Middle frontal gyrus (tissue), 1 donor: ENCODE data around the gene GOLGA1.
"Not testable (repeated sequence)": the region's sequence is repeated elsewhere in the genome, so short reads cannot be mapped to it uniquely, and the experiment has no call there.

Source experiments
- DNase-seq: peaks from one replicate; pipeline ENCODE4 v3.0.0-alpha.2; 2015; ENCODE audit warnings: low spot score; ENCODE audit errors: extremely low spot score

The GOLGA1 gene

GRCh38 chr9:124858330-124859046, 82.4 kb downstream of the GOLGA1 start:
- no peak for DNase-seq

- no peak for DNase-seq
Measured at GRCh38 chr9:124857533-124858162, 83.2 kb downstream of the GOLGA1 start.

- no peak for DNase-seq
Measured at GRCh38 chr9:124855944-124856765, 84.7 kb downstream of the GOLGA1 start.

- DNase-seq: no peak
Measured at GRCh38 chr9:124855566-124855943, 85.3 kb downstream of the GOLGA1 start.

- no peak for DNase-seq
Measured at GRCh38 chr9:124854822-124855221, 86.1 kb downstream of the GOLGA1 start.

- DNase-seq: no peak
Measured at GRCh38 chr9:124854161-124854560, 86.7 kb downstream of the GOLGA1 start.

GRCh38 chr9:124853605-124854143, 87.2 kb downstream of the GOLGA1 start:
- DNase-seq: no peak

- peak; percentile 34 for DNase-seq
Measured at GRCh38 chr9:124852829-124853531, 87.9 kb downstream of the GOLGA1 start, which contains the start of gene WDR38. TSS of gene WDR38 (plus strand) at chr9:124853460. CDS start at chr9:124853532, 72 bp downstream.

GRCh38 chr9:124852121-124852828, 88.6 kb downstream of the GOLGA1 start:
- DNase-seq: no peak

- DNase-seq: no peak
Measured at GRCh38 chr9:124849801-124850200, 91.1 kb downstream of the GOLGA1 start.

GRCh38 chr9:124846969-124847368, 93.9 kb downstream of the GOLGA1 start:
- DNase-seq: no peak

- not testable (repeated sequence) for DNase-seq
Measured at GRCh38 chr9:124846467-124846866, 94.4 kb downstream of the GOLGA1 start.

GRCh38 chr9:124844291-124844690, 96.6 kb downstream of the GOLGA1 start:
- DNase-seq: no peak

- DNase-seq: no peak
Measured at GRCh38 chr9:124843456-124844034, 97.3 kb downstream of the GOLGA1 start.

GRCh38 chr9:124841075-124841821, 99.6 kb downstream of the GOLGA1 start:
- no peak for DNase-seq

GRCh38 chr9:124840300-124840833, 100.5 kb downstream of the GOLGA1 start:
- DNase-seq: no peak

- DNase-seq: no peak
Measured at GRCh38 chr9:124839612-124840299, 101.1 kb downstream of the GOLGA1 start.

- not testable (repeated sequence) for DNase-seq
Measured at GRCh38 chr9:124838567-124839275, 102.2 kb downstream of the GOLGA1 start.
